ENCODE measurements around the gene POR.
"Not testable (repeated sequence)": the region's sequence is repeated elsewhere in the genome, so short reads cannot be mapped to it uniquely, and the experiment has no call there.

Gene POR

DNA sequence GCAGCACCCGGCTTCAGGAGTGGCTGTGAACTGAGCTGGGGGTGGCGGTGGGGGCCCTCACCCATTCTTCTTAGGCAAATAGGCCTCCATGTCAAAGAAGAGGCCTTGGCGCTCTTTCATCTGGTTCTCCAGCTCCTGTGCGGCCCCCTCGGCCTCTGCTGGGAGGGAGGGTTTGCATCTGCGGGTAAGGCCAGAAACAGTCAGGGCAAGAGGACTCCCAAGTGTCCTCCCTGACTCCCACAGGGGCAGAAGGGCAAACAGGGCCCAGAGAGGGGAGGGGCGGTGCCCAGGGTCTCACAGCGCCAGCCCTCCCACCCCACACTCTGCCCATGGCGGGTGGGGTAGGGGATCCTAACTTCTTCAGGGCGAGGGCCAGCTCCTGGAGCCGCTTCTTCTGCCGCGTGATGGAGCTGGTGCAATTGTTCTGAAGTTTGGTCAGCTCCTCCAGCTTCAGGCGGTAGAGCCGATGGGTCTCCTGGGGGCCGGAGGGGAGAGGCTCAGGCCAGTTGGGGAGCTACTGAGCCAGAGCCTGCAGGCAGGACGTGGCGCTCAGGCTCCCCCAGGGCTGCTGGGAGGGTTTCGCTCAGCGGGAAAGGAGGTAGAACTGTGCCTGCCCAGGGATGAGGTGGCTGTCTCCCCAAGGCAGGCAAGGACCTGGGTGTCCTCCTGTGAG lies 77.3 kb downstream of the POR start:
- no peak for DNase-seq (ENCODE audit: low spot score)

DNA sequence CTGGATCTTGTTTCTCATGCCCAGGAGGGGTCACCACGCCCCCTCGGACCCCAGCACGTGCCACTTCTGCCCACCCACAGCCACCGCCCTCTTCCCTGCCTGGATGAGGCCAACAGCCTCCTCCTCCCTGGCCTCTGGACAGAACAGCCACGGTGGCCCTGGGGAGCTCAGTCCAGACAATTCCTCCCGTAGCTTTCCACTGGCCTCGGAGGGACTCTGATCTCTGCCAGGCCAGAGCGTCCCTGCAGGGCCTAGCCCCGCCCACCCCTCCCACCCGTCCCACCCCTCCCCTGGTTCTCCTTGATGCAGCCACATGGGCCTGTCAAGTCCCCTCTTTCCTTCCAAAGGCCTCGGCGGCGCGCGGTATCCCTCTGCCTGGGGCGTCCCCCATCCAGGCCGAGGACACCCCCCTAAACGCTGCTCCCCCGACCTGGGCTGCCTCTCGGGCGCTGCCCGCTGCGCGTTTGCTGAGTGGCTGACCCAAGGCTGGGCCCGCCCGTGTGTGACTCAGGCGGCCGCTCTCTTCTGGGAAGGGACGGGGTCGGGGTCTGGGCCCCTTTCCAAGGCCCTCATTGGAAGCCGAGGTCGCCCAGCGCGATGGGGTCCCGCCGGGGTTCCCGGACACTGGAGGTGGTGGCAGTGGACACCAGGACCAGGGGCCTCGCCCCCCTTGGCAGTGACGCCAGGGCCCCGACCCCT lies 78.9 kb downstream of the POR start:
- DNase-seq (ENCODE audit: low spot score) = peak; percentile 43

DNA sequence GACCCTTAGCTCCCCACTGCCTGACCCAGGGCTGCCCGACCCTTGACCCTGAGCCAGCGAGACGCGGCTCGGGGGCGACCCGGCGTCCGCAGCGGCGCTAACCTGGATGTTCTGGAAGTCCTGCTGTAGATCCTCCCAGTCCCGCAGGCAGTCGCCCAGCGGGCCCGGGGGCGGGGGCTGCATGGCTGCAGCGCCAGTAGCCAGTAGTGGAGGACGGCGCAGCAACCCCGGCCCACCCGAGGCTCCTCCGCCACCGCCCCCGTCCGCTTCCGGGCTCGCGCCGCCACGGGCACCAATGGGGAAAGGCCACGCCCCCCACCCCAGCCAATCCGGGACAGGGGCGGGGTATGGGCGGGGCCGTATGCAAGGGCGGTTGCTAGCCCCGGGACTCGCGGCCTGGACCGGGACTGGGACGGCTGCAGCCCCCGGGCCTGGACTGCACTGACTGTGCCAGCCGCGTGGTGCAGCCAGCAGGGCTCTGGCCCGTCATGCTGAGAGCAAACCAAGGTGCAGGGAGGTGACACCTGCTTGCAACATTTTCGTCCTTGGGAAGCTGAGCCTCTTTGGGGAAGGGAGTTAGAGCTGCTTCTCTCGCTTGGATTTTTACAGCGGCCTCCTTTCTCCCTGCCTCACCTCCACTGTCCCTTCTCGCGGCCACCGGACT lies 79.6 kb downstream of the POR start, which contains the start of gene TMEM120A:
TSS of gene TMEM120A (minus strand) at position 208 of the 664 bp plus-strand sequence. CDS start at position 183, 25 bp downstream.
- DNase-seq (ENCODE audit: low spot score) = peak; percentile 88

DNA sequence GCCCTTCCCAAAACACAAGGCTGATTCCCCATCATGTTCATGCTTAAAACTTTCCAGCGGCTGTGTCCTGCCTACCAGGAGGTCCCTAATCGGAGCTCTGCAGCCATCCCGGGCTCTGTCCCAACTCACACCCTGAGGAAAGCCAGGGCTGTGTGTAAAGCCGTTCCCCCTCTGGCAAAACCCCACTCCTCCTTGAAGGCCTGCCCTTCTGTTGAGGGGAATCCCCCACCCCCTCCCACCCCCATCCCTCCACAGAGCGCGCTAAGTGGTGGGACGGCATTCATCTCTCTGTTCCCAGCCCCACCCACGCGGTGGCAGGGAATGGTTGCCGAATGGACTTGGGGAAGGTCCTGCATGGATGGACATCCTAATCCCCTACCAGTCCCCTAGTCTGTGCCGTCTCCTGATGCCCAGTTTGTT lies 80.1 kb downstream of the POR start:
- no peak for DNase-seq (ENCODE audit: low spot score)

DNA sequence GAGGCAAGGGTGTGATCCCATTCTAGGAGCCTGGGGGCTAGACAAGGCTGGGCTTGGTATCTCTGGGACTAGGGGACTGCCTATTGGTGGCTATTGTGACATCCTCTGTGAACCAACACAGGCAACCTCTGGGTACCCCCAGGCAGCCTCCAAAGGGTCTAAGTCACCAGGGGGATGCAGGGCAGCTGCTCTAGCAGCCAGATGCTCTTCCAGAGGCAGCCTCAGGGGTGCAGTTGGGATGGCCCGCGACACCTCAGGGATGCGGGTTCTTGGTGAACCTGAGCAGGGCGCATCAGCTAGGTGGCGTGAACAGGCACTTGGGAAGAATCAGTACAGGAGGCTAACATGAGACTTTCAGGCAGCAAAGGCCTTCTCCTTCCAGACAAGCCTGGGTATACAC lies 81.0 kb downstream of the POR start:
- no peak for DNase-seq (ENCODE audit: low spot score)

DNA sequence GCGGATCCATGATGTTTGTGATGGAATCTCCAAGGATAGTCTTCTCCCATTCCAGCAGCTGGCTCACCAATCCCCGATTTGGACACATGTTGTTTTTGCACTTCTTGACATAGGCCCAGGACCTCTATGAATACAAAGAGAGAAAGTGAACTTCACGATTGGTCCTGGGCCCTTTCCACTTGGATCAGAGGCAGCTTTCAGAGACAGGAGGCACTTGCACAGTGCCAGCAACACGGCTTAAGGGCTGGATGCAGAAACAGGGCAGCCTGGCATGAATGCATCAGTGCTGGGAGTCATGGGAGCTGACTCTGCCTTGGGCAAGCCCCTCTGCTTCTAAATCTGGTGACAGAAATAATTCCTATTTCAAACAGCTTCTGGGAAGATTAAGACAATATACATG lies 81.5 kb downstream of the POR start:
- no peak for DNase-seq (ENCODE audit: low spot score)

DNA sequence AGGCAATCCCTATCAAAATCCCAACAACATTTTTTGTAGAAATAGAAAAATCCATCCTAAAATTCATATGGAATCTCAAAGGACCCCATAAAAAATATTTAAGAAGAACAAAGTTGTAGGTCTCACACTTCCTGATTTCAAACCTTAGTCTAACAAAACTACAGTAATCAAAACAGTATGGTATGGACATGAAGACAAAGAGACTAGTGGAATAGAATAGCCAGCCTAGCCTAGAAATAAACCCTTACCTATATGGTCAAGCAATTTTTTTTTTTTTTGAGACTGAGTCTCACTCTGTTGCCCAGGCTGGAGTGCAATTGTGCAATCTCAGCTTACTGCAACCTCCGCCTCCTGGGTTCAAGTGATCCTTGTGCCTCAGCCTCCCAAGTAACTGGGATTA lies 83.1 kb downstream of the POR start:
- no peak for DNase-seq (ENCODE audit: low spot score)

DNA sequence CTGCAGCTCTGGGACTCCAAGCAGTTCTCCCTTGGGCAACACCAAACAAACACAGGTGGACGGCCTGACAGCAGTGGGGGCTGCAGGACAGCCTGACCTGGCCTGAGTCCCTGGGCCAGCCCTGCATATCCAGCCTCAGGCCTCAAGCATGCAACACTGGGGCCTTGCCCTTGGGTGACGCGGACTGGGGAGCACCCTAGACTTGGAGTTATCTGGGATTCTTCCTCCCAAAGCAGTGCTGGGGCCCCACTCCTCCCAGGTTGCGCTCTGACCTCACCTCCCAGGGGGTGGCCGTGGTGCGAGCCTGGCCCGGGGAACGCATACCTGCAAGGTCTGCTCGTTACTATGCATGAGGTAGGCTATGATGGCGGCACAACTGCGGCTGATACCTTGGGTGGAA lies 85.6 kb downstream of the POR start:
- DNase-seq (ENCODE audit: low spot score) = no peak

DNA sequence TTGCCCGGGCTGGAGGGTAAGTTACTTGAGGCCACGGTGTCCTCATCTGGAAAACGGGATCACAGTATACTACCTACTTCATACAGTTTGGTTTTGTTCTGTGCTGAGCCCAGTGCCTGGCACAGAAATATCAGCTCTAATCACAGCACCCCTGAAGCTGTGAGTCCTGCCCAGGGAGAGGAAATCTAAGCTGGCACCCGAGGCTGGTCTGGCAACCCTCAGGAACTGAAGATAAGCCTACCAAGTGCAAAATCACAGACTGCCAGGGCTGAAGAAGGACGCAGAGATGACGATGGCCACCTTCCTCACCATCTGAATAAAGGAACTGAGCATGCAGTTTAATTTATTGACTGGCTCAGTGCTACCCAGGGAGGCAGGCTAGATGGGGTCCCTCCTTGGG lies 87.2 kb downstream of the POR start:
- no peak for DNase-seq (ENCODE audit: low spot score)

DNA sequence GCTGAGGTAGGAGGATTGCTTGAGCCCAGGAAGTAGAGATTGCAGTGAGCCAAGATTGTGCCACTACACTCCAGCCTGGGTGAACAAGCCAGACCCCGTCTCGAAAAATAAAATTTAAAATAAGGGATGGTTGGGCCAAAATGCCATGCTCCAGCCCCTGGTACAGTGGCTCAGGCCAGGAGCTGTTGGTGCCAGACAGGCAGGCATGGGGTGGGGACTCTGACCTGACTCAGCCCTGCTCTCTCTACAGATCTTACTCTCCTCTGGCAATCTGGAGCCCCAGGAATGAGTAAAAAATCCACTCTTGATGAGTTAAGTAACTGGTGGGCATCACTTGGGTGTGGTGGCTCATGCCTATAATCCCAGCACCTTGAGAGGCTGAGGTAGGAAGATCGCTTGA lies 87.9 kb downstream of the POR start:
- no peak for DNase-seq (ENCODE audit: low spot score)

DNA sequence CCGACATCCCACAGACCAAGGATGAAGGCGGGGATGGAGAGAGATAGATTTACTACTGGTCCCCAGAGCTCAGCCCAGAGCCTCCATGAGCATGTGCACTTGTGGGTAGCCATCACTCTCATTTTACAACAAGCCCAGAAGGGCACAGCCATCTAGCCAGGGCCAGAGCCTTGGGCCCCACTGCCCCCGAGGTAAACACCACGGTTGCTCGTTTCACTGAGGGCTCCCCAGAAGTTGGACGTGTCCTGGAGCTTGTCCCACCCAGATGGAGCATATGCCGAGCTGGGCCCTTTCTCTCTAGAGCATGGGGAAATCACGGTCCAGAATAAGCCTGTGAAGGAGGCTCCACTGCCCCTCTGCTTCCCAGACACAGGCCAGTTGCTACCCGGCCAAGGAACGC lies 88.4 kb downstream of the POR start:
- no peak for DNase-seq (ENCODE audit: low spot score)

DNA sequence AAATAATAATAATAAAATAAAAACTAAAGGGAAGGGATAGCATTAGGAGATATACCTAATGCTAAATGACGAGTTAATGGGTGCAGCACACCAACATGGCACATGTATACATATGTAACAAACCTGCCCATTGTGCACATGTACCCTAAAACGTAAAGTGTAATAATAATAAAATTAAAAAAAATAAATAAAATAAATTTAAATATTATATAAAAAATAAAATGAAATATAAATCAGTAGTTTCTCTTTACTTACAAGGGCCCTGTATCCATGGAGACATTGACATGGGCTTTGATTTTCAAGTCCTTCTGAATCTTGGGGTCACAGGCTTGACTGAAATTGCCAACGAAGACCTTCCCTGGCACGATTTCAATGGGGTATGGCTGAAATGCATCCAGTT lies 90.0 kb downstream of the POR start:
- not testable (repeated sequence) for DNase-seq (ENCODE audit: low spot score)

DNA sequence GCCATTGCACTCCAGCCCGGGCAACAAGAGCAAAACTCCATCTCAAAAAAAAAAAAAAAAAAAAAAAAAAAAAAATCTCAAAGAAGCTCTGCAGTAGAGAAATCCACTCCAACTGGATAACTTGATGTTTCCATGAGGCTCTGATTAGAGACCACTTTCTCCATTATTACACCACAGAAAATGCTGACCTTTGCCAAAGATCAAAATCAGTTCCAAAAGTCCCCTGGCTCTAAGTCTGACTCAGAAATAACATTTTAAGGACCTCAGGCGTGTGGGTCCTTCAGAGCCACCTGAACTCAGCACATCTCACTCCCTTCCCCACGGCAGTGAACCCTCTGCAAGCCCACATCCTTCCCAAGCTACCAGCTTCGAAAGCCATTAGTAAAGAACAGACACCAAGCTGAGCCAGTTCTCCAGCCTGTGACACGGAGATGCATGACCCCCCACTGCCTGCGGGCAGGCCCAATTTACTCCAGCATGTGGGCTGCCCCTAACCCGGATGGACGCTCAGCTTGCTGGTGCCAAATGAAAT lies 93.3 kb downstream of the POR start:
- no peak for DNase-seq (ENCODE audit: low spot score)

DNA sequence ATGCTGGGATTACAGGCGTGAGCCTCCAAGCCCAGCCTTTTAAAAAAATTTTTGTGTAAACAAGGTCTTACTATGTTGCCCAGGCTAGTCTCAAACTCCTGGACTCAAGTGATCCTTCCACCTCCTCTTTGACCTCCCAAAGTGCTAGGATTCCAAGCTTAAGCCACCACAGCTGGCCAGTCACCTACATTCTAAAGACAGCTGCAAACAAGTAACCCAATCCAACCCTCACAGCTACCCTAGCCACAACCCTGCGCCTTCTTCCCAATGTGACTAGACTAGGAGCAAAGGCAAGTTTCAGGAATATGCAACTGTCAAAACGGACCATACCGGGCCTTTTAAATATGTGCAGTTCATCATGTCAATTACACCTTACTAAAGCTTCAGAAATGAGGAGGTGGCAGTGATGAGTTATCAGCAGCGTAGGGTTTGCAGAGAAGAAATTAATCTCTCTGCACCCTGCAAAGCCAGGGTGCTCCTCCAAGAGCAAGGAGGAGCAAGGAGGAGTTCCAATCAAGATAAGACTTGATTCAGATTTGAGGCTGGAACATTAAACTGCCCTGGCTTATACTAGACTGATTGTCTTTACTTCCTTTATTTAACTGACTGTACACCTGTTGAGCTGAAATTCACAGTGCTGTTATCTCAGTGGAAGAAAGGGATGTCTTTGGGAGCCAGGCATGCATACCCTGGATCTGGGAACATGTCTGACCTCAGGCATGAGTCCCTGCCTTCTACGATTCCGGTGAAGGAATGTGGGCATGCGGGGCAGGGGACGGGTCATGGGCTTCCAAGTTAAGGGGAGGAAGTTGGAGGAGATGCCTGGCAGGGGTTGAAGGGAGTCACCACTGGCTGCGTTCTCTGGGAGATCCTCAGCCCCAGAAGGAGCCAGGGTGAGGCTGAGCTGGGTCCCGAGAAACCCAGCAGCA lies 95.0 kb downstream of the POR start:
- DNase-seq (ENCODE audit: low spot score) = no peak

DNA sequence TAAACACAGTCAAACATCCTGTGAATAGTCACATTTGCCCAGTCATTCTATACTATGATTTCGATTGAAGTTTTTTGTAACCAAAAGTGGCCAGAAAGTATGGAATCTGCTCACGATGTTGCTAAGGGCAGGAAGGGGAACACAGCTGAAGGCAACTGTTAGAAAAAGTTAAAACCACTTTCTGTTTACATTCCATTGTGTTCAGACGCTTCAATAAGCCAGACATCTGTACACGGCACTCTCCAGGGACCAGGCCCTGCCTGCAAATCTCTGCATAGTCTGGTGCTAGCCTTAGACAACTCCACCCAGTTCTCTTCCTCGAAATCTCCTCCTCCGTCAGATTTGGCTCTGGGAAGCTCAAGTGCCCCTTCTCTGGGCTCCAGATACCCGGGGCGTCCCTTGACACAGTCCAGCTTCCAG lies 96.5 kb downstream of the POR start:
- DNase-seq (ENCODE audit: low spot score) = no peak

DNA sequence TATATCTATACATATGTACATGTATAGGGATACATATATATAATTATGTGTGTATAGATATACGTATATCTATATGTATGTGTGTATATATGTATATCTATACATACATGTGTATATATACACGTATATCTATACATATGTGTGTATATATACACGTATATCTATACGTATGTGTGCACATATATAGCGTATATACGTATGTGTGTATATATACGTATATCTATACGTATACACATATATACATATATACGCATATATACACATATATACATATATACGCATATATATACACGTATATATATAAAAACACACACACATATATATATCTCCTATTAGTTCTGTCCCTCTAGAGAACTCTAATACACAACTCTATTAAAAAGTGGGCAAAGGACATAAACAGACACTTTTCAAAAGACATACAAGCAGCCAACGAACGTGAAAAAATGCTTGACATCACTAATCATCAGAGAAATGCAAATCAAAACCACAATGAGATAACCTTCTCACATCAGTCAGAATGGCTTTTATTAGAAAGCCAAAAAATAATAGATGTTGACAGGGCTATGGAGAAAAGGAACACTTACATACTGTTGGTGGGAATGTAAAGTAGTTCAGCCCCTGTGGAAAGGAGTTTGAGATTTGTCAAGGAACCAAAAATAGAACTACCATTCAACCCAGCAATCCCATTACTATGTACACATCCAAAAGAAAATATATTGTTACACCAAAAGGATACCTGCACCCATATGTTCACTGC lies 101.4 kb downstream of the POR start:
- DNase-seq (ENCODE audit: low spot score) = no peak

DNA sequence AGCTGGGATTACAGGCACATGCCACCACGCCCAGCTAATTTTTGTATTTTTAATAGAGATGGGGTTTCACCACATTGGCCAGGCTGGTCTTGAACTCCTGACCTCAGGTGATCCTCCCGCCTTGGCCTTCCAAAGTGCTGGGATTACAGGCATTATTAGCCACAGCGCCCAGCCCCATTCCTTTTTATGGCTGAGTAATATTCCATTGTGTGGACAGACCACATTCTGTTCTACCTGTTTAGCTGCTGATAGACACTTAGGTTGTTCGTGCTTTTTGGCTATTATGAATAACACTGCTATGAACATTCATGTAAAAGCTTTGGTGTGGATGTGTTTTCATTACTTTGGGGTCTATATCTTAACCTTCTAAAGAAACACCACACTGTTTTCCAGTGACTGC lies 103.6 kb downstream of the POR start:
- not testable (repeated sequence) for DNase-seq (ENCODE audit: low spot score)

DNA sequence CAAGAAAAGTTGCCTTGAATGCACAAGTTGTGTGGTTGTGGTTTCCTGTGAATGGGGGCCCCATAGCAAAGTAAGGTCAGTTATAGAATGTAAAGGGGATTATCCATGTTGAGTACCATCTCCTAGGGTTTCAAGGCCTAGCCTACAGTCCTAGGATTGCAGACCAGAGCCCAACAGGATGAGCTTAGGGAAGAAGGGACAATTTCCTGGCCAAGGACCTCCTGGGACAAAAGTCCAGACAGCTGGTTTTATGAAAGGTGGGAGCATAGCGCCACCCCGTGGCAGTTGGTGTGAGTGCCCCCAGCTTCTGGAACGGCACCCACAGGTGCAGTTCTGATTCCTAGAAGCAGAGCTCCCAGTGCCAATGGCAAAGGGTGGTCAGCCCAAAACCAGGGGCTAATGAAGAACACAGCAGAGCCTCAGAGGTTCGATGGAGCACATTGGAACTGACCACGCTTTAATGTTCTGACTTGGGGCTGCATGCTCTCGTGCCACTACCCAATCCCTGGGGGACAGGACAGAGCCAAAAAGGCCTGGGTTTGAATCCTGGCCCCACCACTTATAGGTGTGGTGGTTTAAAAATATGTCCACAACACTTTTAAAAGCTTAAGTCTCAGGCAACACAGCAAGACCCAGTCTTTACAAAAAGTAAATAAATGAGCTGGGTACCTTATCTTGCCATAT lies 105.2 kb downstream of the POR start:
- DNase-seq (ENCODE audit: low spot score) = peak; percentile 71

DNA sequence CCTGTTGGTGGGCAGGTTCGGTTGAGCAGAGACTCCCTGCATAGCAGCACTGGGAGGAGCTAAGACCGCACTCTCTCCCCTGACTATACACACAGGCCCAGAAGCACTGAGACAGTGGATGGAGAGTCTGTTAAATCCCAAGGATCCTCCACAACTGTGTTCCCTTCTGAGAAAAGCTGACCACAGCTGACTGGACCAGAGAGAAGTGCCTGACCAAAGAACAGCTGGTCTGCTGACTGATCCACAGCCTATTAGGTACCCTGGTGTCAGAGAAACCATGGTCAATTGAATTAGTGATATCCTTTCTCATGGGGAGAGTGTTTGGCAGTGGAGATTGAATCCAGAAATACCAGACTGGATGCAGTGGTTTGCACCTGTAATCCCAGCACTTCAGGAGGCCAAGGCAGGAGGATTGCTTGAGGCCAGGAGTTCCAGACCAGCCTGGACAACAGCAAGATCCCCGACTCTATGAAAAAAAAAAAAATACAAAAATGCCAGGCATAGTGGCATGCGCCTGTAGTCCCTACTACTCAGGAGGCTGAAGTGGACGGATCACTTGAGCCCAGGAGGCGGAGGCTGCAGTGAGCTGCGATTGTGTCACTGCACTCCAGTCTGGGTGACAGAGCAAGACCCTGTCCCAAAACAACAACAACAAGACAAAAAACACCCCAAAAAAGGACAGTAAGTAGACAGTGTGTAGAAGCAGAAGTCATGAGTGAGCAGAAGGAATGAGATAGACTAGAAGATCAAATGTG lies 107.2 kb downstream of the POR start:
- DNase-seq (ENCODE audit: low spot score) = no peak

DNA sequence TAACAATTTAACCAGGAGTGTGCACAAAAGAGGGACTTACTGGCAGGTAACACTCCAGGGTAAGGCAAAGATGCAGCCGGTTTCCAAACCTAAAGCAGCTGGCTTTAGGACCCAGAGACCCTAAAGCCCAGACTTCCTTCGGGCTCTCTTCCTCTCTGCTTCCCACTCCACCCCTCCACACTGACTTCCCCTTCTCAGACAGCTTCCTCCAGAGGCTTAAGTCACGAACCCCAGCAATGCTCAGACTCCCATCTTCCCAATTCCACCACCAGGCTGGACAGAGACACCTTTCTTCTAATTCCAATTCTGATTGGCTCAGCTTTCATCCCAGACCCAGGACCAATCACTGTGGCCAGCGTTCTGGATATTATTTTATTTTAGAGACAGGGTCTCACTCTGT lies 108.0 kb downstream of the POR start:
- no peak for DNase-seq (ENCODE audit: low spot score)
